ENCODE results near the gene KCNG2.
"Not testable (repeated sequence)": the region's sequence is repeated elsewhere in the genome, so short reads cannot be mapped to it uniquely, and the experiment has no call there.

Gene KCNG2

GRCh38 chr18:79862562-79862961, 64.8 kb downstream of the KCNG2 start:
- ChIA-PET CTCF (no interaction called here), POLR2A (no interaction called here)
- DNase-seq (ENCODE audit: low read depth, low spot score), result no peak
- no peak for TF ChIP-seq CTCF (IDR thresholded peaks at IDR 0.05; ENCODE audit: insufficient read depth, low read length, missing control alignments)
- no peak overlapping the region for H3K4me3 ChIP-seq (ENCODE audit: low read depth, low read length)

- H3K4me3 ChIP-seq (ENCODE audit: low read depth, low read length), result no peak overlapping the region
- TF ChIP-seq CTCF (IDR thresholded peaks at IDR 0.05; ENCODE audit: insufficient read depth, low read length, missing control alignments), result no peak
- no peak for DNase-seq (ENCODE audit: low read depth, low spot score)
- POLR2A ChIA-PET, result no interaction called here
- CTCF ChIA-PET, result no interaction called here
Measured at GRCh38 chr18:79863161-79864005, 65.6 kb downstream of the KCNG2 start.

- CTCF ChIA-PET, result no interaction called here
- no peak for TF ChIP-seq CTCF (IDR thresholded peaks at IDR 0.05; ENCODE audit: insufficient read depth, low read length, missing control alignments)
- POLR2A ChIA-PET, result no interaction called here
- no peak for DNase-seq (ENCODE audit: low read depth, low spot score)
- no peak overlapping the region for H3K4me3 ChIP-seq (ENCODE audit: low read depth, low read length)
Measured at GRCh38 chr18:79864006-79864725, 66.4 kb downstream of the KCNG2 start.

GRCh38 chr18:79864955-79865354, 67.2 kb downstream of the KCNG2 start:
- DNase-seq (ENCODE audit: low read depth, low spot score); H3K4me3 ChIP-seq (ENCODE audit: low read depth, low read length); CTCF ChIA-PET; POLR2A ChIA-PET: not testable (repeated sequence)

- POLR2A ChIA-PET; CTCF ChIA-PET; H3K4me3 ChIP-seq (ENCODE audit: low read depth, low read length); DNase-seq (ENCODE audit: low read depth, low spot score): not testable (repeated sequence)
Measured at GRCh38 chr18:79865951-79866350, 68.2 kb downstream of the KCNG2 start.

- CTCF ChIA-PET, result no interaction called here
- POLR2A ChIA-PET, result no interaction called here
- TF ChIP-seq CTCF (IDR thresholded peaks at IDR 0.05; ENCODE audit: insufficient read depth, low read length, missing control alignments), result no peak
- no peak overlapping the region for H3K4me3 ChIP-seq (ENCODE audit: low read depth, low read length)
- no peak for DNase-seq (ENCODE audit: low read depth, low spot score)
Measured at GRCh38 chr18:79866889-79867574, 69.3 kb downstream of the KCNG2 start.

GRCh38 chr18:79867666-79868065, 69.9 kb downstream of the KCNG2 start:
- CTCF ChIA-PET, result no interaction called here

More at GRCh38 chr18:79867666-79868065, 69.9 kb downstream of the KCNG2 start:
- DNase-seq (ENCODE audit: low read depth, low spot score), result no peak
- TF ChIP-seq CTCF (IDR thresholded peaks at IDR 0.05; ENCODE audit: insufficient read depth, low read length, missing control alignments), result no peak
- POLR2A ChIA-PET, result no interaction called here
- no peak overlapping the region for H3K4me3 ChIP-seq (ENCODE audit: low read depth, low read length)
